ENCODE results near the gene NACC2. TPM values are rescaled to one million over a fixed set of nuclear protein-coding genes. Genes with fewer than 3 reads are reported as not detected.

NACC2 gene
- total and polyA plus RNA-seq, 9 of the 15 experiments (the other 6 are each of a cell fraction or from before 2014, with no cell fraction given) = 0.70 to 25.1 (median 5.6) TPM

DNA sequence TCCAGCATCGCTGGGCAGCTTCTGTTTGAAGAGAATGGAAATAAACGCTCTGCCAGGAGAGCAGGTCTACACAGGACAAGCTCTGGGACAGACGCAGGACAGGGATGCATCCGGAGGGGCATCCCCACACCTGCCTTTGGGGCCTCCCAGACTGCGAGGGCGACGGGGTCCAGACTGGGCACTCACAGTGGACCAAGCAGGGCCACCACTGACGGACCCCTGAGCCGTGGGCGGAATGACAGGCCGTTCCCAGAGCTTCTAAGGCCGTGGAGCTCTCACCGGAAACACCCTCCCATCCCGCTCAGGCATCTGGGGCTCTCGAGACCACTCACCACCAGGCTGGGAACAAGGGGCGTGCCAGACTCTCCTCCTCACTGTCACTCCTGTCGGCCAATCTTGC, 34.1 kb upstream of the NACC2 start:
- H3K4me1 ChIP-seq (replicated peaks in 1 of 2; ENCODE audit: control insufficient read depth in 2 of 2, insufficient read depth in 2 of 2, low read length in 2 of 2) = peaks cover 8 to 44% of the 10 kb centered on the region in 2 experiments
- no peaks in the 10 kb centered on the region for H3K36me3 ChIP-seq (ENCODE audit: control insufficient read depth, insufficient read depth, low read length)
- no peak overlapping the region for H2AFZ ChIP-seq (ENCODE audit: low read depth, low read length)
- H3K4me2 ChIP-seq (ENCODE audit: insufficient read depth, low read length) = no peak overlapping the region
- POLR2A ChIA-PET = interaction anchor here (0.8 kb wide), 2 partner anchors 179 to 1258 kb away, joined by 3 read pairs; no protein-coding TSS in a partner anchor
- BruUV-seq (replicated peaks) = no TSS peak
- H3K9me3 ChIP-seq (replicated peaks; ENCODE audit: control insufficient read depth, insufficient read depth, low read depth, low read length) = no peaks in the 10 kb centered on the region; the same call in 1 of the 2 replicates
- ATAC-seq (no peak), DNase-seq (ENCODE audit: extremely low read depth in 1 of 4, low spot score in 3 of 4) (no peak), FAIRE-seq (no peak)
- peaks cover 13% of the 10 kb centered on the region; the same call in 1 of the 2 replicates for H4K20me1 ChIP-seq (replicated peaks; ENCODE audit: control insufficient read depth, insufficient read depth, low read length)
- H3K79me2 ChIP-seq (ENCODE audit: control insufficient read depth, insufficient read depth, low read length) = no peaks in the 10 kb centered on the region
- no peak overlapping the region; a peak in 1 of 4 replicates for H3K9ac ChIP-seq (ENCODE audit: insufficient read depth in 1 of 2, low read depth in 2 of 2, low read length in 2 of 2)
- no peak overlapping the region for H3K4me3 ChIP-seq
- WGBS (ENCODE audit: insufficient coverage, low coverage, missing lambda C conversion rate) = 3% methylated on average over 17 of the region's 17 CpGs
- peaks cover 49 to 83% of the 10 kb centered on the region in 2 experiments for H3K27me3 ChIP-seq (ENCODE audit: control insufficient read depth in 2 of 2, insufficient read depth in 2 of 2, low read length in 2 of 2)
- in situ Hi-C loops (cut with MboI) = no loop called here
- no peak overlapping the region for H3K27ac ChIP-seq (ENCODE audit: extremely low read depth, low read depth, low read length)
- TF ChIP-seq EWSR1 (IDR thresholded peaks at IDR 0.05; ENCODE audit: borderline replicate concordance, low read depth, partially characterized antibody) = no peak
- TF ChIP-seq GTF2A2 (tag; IDR thresholded peaks at IDR 0.05) = no peak
- TF ChIP-seq RUNX1 (IDR thresholded peaks at IDR 0.05; ENCODE audit: low read depth) = no peak
- TF ChIP-seq ZNF174 (CRISPR knock-in tag; IDR thresholded peaks at IDR 0.05) = no peak
- TF ChIP-seq, protein P1, sequence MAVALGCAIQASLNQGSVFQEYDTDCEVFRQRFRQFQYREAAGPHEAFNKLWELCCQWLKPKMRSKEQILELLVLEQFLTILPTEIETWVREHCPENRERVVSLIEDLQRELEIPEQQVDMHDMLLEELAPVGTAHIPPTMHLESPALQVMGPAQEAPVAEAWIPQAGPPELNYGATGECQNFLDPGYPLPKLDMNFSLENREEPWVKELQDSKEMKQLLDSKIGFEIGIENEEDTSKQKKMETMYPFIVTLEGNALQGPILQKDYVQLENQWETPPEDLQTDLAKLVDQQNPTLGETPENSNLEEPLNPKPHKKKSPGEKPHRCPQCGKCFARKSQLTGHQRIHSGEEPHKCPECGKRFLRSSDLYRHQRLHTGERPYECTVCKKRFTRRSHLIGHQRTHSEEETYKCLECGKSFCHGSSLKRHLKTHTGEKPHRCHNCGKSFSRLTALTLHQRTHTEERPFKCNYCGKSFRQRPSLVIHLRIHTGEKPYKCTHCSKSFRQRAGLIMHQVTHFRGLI (CRISPR knock-in tag; IDR thresholded peaks at IDR 0.05) = no peak
- no peaks in the 10 kb centered on the region for H3K9me1 ChIP-seq (ENCODE audit: control insufficient read depth, insufficient read depth, low read length)
- intact Hi-C loops (cut with micrococcal nuclease) = loop anchor here (5.0 to 10.0 kb wide), 2 partner anchors 264 to 527 kb away; no protein-coding TSS in a partner anchor
- CTCF ChIA-PET (ENCODE audit: low intra/inter-chr PET ratio) = no interaction called here

All from K562 (cell line).